Skeletal muscle satellite cell (primary cell): ENCODE results near the gene UQCRQ. TPM values are rescaled to one million over a fixed set of nuclear protein-coding genes. Genes with fewer than 3 reads are reported as not detected.

Experiments
- H3K27me3 ChIP-seq: 2 replicates; pipeline ENCODE4 v1.7.0; 2013; ENCODE audit warnings: low read length; ENCODE audit not compliant: control insufficient read depth, insufficient read depth
- H3K36me3 ChIP-seq: 2 replicates; pipeline ENCODE4 v1.7.0; 2013; ENCODE audit warnings: mild to moderate bottlenecking, control low read depth, low read length; ENCODE audit not compliant: insufficient read depth
- H3K4me1 ChIP-seq: 2 replicates; pipeline ENCODE4 v1.7.0; 2013; ENCODE audit warnings: low read length; ENCODE audit not compliant: control insufficient read depth, insufficient read depth
- H3K4me2 ChIP-seq: 2 replicates; pipeline ENCODE4 v1.7.0; 2013; ENCODE audit warnings: mild to moderate bottlenecking, low read length
- H3K4me3 ChIP-seq: 2 replicates; pipeline ENCODE4 v1.7.0; 2013; ENCODE audit warnings: low read length
- H3K9ac ChIP-seq: 2 replicates; pipeline ENCODE4 v1.7.0; 2013; ENCODE audit warnings: mild to moderate bottlenecking, low read depth, low read length, moderate library complexity
- H3K9me3 ChIP-seq: replicated peaks from 2 replicates; pipeline ENCODE4 v1.7.0; 2013; ENCODE audit warnings: mild to moderate bottlenecking, control low read depth, low read length
- total RNA-seq: library from RNA; depleted of rRNA; stranded (reverse); fragments of >200 nt; gene quantifications from 2 replicates; pipeline ENCODE4 v1.2.3, GENCODE V29; 2012; rRNA removed

The UQCRQ gene
- 94.3 and 101 TPM in 2 replicates for total RNA-seq

DNA sequence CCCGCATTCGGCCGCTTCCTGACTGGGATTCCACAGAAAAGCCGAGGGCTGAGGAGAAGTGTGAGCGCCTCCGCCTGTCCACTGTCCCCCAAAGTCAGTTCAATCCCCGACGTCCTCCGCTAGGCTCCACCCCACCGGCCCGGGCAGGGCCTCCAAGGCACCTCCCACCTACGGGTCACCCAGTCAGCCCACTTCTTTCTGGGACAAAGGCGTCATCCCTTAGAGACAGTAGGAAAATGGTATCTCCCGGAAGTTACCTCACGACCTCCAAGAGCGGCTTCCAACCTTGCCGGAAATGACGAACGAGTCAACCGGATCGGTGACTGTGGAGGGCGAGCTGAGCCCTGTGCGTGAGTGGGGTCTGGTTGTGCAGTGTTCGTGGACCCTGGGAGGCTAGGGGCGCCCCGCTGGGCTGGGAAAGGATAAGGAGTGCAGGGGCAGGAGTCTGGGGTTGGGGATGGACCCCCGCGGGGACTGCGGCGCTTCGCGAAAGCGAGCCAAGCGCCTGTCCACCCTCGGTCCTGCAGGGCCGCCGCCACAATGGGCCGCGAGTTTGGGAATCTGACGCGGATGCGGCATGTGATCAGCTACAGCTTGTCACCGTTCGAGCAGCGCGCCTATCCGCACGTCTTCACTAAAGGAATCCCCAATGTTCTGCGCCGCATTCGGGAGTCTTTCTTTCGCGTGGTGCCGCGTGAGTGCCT is at the start of gene UQCRQ, which contains the start of gene GDF9:
Gene UQCRQ, plus strand, starts transcription at position 301 of the 704 bp plus-strand sequence. Its CDS starts 240 bp downstream, at position 541.
Gene GDF9, minus strand, starts transcription at position 128 of the 704 bp plus-strand sequence. CDS start 1,936 bp downstream, outside the sequence.
- Histone ChIP-seq H3K4me1 (peaks cover 14% of the 10 kb centered on the region), H3K36me3 (peaks cover 22% of the 10 kb centered on the region), H3K9me3 (no peaks in the 10 kb centered on the region), H3K27me3 (peaks cover 6% of the 10 kb centered on the region), H3K9ac (peak within 1 kb of the TSS; percentile 85), H3K4me2 (peak within 1 kb of the TSS; percentile 86), H3K4me3 (peak within 1 kb of the TSS; percentile 84)

DNA sequence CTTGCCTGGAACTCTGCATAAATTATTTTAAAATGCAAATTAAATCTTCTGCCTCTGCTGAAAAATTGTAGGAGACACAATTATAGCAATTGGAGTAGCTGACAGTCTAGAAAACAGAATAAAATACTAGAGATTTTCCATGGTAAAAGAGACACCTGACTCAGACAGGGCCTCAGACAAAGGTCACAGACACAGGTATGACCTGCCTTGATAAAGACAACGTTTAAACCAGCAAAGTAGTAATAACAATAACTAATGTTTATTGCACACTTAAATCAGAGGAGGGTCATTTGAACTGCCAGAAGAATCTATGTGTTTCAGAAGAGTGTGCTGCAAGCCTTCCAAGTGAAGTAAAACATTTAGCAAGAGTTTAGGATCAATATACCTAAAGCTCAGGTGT is 49.4 kb upstream of the UQCRQ start:
- H3K4me3 ChIP-seq: no peak overlapping the region
- H3K27me3 ChIP-seq: peaks cover 22% of the 10 kb centered on the region
- no peak overlapping the region for H3K9ac ChIP-seq
- H3K4me1 ChIP-seq: peaks cover 12% of the 10 kb centered on the region
- H3K9me3 ChIP-seq: no peaks in the 10 kb centered on the region
- H3K4me2 ChIP-seq: no peak overlapping the region
- no peaks in the 10 kb centered on the region for H3K36me3 ChIP-seq

DNA sequence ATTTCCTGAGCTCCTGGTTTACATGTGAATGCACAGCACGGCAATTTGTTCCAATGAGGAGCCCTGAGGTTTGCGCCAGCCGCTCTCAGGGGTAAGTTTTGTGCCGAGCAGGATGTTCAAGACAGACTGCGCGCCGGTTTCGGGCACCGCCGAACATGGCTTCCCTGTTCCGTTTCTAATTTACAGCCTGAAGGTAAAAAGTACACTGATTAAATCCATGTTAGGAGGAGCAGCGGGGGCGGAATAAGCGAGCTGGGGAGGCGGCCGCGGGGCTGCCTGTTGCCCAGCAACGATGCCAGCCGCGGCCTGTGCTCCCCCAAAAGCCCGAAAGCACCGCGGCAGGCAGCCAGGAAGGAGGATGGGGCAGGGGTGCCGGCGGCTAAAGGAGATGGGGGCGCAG is 47.0 kb upstream of the UQCRQ start:
- H3K9me3 ChIP-seq: no peaks in the 10 kb centered on the region
- H3K27me3 ChIP-seq: no peaks in the 10 kb centered on the region
- peaks cover 6% of the 10 kb centered on the region for H3K4me1 ChIP-seq
- H3K9ac ChIP-seq: no peak overlapping the region
- H3K36me3 ChIP-seq: peaks cover 4% of the 10 kb centered on the region
- no peak overlapping the region for H3K4me2 ChIP-seq
- H3K4me3 ChIP-seq: no peak overlapping the region

DNA sequence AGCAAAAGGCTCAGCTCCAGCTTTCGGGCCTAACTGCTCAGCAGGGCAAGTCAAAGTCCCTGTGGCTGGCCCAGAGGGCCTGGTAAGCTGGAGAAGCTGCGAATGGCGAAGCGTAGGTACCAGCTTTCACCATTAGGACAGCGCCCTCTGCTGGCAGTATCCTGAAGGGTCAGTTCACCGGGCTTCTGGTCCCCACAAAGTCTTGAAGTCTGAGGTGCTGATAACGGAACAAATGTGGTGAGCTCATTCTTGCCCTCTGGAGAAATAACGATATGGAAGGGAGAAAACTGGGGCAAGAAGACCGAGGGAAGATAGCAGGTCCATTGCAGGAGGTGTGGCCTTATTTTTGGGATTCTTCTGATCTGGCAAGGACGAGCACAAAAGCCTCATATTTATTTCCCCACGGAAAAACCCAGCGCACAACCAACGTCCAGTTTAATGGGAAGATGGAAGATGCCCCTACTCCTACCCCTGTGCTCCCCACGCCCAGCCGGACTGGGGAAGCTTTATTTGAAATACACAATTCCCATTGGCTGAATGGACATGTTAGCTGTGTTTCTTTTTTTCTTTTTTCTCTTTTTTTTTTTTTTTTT is 46.2 kb upstream of the UQCRQ start:
- Histone ChIP-seq H3K36me3 (peaks cover 10% of the 10 kb centered on the region), H3K27me3 (no peaks in the 10 kb centered on the region), H3K4me3 (no peak overlapping the region), H3K4me1 (peaks cover 2% of the 10 kb centered on the region), H3K9ac (no peak overlapping the region), H3K9me3 (no peaks in the 10 kb centered on the region), H3K4me2 (peak overlapping the region; percentile 35)

DNA sequence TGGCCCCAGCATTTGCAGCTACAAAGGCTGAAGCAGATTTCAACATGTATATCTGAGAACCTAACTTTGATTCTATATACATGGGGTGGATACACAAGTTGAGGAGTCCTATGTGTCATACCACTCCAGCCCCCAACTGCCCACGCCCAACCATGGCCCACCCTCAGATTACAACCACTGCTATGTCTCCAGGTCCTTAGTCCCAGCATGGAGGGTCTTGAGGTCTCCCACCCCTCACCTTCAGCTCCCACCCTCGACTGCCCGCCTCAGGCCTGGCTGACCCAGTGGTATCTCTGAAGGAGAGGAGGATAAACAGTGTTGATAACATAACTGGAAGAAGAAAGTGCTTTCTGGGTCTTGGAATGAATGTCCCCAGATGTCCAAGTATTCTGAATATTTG is 45.1 kb upstream of the UQCRQ start:
- no peak overlapping the region for H3K4me2 ChIP-seq
- H3K4me3 ChIP-seq: no peak overlapping the region
- H3K36me3 ChIP-seq: peaks cover 11% of the 10 kb centered on the region
- no peaks in the 10 kb centered on the region for H3K4me1 ChIP-seq
- no peaks in the 10 kb centered on the region for H3K9me3 ChIP-seq
- no peaks in the 10 kb centered on the region for H3K27me3 ChIP-seq
- H3K9ac ChIP-seq: no peak overlapping the region

DNA sequence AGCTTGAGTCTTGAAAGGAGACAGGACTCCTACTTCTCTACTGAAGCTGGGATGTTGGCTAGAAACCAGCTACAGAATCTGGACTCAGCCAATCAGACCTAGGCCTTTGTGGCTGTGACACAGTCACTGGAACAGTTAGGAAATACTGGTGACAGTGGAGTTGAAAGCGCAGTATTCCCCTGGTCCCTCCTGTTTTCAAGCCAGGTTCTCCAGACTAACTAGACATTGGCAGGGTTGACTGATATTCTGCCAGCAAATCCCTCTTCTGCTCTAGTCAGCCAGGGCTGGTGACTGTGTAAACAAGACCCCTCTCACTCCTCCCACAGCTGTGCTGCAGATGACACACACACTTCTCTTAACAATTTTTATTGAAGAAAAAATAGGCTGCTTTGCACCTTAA is 44.7 kb upstream of the UQCRQ start:
- Histone ChIP-seq H3K4me3 (no peak overlapping the region), H3K4me2 (no peak overlapping the region), H3K36me3 (peaks cover 11% of the 10 kb centered on the region), H3K27me3 (no peaks in the 10 kb centered on the region), H3K9ac (no peak overlapping the region), H3K9me3 (no peaks in the 10 kb centered on the region), H3K4me1 (no peaks in the 10 kb centered on the region)

DNA sequence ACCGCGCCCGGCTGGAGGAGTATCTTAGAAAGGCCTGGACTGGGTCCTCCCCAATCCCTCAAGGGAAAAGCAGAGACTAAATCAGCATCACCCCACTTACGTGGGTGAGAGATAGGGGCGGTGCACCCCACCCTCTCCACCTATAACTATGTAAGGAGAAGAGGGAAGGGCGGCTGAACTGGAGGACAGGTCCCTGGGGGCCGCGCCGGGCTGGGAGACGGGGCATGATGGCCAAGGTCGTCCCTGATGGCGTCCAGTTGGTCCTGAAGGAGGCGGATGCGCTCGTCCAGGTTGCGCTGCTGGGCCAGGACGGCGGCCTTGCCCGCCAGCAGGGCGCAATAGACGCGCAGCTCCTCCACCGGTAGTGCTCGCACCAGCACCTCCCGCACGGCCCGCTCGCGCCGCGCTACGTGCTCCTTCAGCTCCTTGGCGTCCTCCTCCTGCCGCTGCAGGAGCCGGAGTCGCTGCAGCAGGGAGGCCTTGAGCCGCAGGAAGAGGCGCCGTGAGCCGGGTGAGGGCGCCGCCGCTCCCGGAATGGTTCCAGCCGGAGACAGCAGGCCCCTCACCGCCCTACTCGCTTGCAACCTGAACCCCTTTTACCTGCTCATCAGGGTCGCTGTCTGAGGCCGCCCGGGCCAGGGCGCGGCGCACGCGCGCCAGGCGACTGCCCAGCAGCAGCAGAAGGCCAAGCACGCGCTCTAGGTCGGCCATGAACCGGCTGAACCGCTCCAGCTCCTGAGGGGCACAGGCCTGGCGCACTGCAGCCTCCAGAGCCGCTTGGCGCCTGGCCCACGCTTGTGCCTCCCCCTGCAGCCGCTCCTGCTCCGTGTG is 43.6 kb upstream of the UQCRQ start:
- no peak overlapping the region for H3K4me3 ChIP-seq
- H3K27me3 ChIP-seq: no peaks in the 10 kb centered on the region
- H3K36me3 ChIP-seq: peaks cover 11% of the 10 kb centered on the region
- no peaks in the 10 kb centered on the region for H3K4me1 ChIP-seq
- no peak overlapping the region for H3K4me2 ChIP-seq
- no peak overlapping the region for H3K9ac ChIP-seq
- no peaks in the 10 kb centered on the region for H3K9me3 ChIP-seq

DNA sequence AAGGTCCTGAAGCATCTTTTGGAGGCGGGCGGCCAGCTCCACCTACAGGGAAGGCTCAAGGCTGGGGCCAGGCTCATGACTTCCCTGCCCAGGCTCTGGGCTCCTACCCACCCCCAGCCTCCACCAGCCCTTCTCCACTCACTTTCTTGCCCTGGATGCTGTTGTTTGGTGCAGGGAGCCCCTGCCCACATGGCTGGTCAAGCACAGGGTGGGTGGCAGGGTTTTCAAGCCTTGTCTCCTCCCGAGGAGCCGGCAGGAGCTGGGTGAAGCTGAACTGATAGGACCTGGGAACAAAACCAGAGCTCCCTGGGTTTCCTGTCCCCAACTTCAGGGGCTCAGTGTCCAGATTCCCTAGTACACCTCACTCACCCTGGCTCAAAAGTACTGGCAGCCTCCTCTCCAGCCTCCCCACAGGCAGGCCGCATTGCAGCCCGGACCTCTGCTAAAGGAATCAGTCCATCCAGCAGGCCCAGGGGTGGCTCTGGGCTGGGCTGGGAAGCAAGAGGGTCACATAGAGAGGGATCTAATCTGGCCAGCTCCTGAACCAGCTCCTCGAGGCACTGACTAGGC is 42.9 kb upstream of the UQCRQ start:
- no peak overlapping the region for H3K4me3 ChIP-seq
- no peaks in the 10 kb centered on the region for H3K4me1 ChIP-seq
- H3K36me3 ChIP-seq: peaks cover 11% of the 10 kb centered on the region
- H3K9ac ChIP-seq: no peak overlapping the region
- H3K9me3 ChIP-seq: no peaks in the 10 kb centered on the region
- H3K4me2 ChIP-seq: no peak overlapping the region
- H3K27me3 ChIP-seq: no peaks in the 10 kb centered on the region

DNA sequence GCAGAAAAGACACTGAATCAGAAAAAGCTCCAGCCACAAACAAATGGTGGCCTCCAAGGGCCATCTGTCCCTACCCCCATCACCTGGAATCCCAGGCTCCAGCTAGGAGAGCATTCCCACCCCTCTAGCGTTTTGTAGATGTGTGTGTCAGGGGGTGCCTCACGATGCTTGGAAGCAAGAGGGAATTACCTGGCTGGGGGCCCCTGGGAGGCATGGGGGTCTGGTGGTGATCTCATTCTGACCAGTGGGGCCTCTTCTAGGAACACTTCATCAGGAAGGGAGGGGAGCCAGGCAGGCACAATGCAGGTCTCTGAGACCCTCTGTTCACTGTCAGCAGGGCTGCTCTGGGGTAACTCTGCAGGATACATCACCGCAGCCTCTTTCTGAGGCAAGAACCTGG is 42.0 kb upstream of the UQCRQ start:
- no peaks in the 10 kb centered on the region for H3K27me3 ChIP-seq
- no peak overlapping the region for H3K4me2 ChIP-seq
- peaks cover 11% of the 10 kb centered on the region for H3K36me3 ChIP-seq
- no peaks in the 10 kb centered on the region for H3K9me3 ChIP-seq
- H3K4me1 ChIP-seq: peaks cover 4% of the 10 kb centered on the region
- no peak overlapping the region for H3K4me3 ChIP-seq
- no peak overlapping the region for H3K9ac ChIP-seq

DNA sequence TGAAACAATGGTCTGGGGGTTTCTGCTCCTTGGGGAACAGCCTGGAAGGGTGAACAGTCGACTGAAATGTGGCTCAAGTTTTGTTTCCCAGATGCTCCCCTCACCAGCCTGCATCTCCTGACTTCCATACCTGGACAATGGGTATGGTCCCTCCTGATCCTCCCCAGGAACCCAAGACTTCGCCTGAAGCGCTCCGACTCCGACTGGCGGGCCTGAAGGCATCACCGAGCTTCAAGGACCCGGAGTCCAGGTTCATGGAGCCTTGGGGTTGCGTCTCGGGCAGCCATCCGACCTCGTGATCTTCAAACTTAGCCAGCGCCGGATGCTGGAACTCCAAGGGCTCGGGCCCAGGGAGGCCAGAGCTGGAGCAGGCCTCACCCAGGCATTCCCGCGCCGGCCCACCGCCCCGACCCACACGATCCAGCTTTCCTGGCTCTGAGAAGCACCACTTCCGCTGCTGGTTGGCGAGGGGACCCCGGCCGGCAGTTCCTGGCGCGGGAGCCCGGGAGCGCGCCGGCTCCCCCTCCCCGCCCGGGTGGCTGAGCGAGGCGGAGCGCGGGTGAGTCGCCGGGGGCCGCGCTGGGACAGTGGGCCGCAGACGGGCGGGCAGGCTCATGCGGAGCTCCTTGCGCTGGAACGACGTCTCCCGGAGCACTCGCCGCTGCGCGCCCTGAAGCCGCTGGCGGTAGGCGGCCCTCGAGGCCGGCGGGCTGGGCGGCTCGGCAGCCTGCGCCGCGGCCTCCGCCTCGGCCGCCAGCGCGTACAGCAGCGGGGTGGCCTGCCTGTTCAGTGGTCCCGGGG is 41.2 kb upstream of the UQCRQ start:
- Histone ChIP-seq H3K4me3 (no peak overlapping the region), H3K4me1 (peaks cover 8% of the 10 kb centered on the region), H3K36me3 (peaks cover 11% of the 10 kb centered on the region), H3K9ac (no peak overlapping the region), H3K4me2 (no peak overlapping the region), H3K9me3 (no peaks in the 10 kb centered on the region), H3K27me3 (no peaks in the 10 kb centered on the region)
